Measurements from ENCODE around the gene MYLK.
"Not testable (repeated sequence)": the region's sequence is repeated elsewhere in the genome, so short reads cannot be mapped to it uniquely, and the experiment has no call there.

The MYLK gene

DNA sequence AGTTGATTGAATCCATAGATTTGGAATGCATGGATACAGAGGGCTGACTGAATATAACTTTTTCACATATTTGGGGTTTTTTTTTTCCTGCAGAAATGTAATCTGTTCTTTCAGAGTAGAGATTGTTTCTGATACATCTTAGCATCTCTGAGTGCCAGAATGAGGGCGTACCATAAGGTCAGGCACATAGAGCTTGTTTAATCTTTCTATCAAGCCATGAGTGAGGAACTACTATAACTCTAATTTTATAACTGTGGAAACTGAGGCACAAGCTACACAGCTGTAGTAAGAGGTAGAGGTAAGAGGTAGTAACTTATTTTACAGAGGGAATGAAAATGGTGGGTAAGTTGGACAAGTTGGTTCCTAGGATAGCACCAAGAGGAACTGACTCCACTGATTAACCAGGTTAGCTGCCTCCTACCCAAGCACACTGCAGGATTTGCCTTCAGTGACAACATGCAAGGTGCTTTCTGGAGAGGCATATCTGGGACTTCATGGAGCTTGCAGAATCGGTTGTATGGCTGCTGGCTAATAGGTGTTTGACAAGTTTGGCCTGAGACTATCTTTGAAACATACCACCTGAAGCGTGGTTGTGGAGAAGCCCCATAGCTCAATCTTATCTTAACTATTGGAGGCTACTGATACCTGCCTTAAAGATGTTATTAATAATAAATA lies 275.7 kb downstream of the MYLK start:
- no peak for DNase-seq (ENCODE audit: extremely low read depth in 1 of 2, low read depth in 1 of 2)

DNA sequence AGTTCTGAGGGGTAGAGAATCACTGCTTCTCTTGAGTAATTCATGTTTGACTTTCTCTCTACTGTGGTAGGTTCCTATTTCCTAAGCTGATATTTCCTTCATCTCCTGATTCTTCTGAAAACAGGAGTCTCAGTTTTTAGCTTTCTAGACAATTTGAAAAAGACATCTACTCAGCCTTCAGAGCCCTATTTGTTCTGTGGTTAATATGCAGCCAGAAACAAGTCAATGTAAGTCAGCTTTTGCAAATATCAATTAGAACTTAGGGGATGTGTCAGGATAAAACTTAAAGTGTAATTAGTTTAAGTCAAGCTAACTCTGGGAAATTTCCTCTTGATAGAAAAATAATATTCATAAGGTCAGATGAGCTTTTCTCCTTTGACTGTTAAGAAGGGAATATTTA lies 277.6 kb downstream of the MYLK start:
- no peak for DNase-seq (ENCODE audit: extremely low read depth in 1 of 2, low read depth in 1 of 2)

- DNase-seq (ENCODE audit: extremely low read depth in 1 of 2, low read depth in 1 of 2), result no peak
These were observed 278.3 kb downstream of the MYLK start for GRCh38 chr3:123605789-123606234.

DNA sequence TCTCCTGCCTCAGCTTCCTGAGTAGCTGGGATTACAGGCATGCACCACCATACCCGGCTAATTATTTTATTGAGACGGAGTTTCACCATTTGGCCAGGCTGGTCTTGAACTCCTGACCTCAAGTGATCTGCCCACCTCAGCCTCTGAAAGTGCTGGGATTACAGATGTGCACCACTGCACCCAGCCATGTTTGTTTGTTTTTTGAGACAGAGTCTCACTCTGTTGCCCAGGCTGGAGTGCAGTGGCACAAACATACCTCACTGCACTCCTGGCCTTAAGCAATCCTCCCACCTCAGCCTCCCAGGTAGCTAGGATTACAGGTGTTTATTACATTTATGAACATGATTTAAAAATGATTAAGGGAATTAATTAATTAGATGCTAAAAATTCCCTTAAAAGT lies 281.0 kb downstream of the MYLK start:
- DNase-seq (ENCODE audit: extremely low read depth in 1 of 2, low read depth in 1 of 2), result not testable (repeated sequence)

GRCh38 chr3:123602325-123602724 lies 281.8 kb downstream of the MYLK start:
- DNase-seq (ENCODE audit: extremely low read depth in 1 of 2, low read depth in 1 of 2), result no peak

- DNase-seq (ENCODE audit: extremely low read depth in 1 of 2, low read depth in 1 of 2), result not testable (repeated sequence)
These were observed 283.3 kb downstream of the MYLK start for GRCh38 chr3:123600863-123601262.

DNA sequence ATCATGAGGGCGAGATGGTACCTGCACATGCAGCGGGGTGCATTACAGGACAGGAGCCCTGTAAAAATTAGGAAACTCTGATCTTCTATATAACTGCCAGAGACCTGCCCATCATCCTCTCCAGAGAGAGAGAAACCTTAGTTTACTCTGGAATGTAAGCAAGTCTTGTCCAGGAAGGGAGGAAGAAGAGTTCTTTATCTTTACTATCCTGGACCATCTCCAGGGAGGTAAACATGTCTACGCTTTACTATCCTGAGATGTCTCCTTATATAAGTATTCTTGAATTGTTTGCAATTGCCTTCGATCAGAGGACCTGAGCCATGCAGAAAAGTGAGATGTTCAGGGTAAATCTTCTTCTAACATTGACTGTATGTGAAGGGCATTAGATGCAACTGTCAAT lies 286.6 kb downstream of the MYLK start:
- no peak for DNase-seq (ENCODE audit: extremely low read depth in 1 of 2, low read depth in 1 of 2)

DNA sequence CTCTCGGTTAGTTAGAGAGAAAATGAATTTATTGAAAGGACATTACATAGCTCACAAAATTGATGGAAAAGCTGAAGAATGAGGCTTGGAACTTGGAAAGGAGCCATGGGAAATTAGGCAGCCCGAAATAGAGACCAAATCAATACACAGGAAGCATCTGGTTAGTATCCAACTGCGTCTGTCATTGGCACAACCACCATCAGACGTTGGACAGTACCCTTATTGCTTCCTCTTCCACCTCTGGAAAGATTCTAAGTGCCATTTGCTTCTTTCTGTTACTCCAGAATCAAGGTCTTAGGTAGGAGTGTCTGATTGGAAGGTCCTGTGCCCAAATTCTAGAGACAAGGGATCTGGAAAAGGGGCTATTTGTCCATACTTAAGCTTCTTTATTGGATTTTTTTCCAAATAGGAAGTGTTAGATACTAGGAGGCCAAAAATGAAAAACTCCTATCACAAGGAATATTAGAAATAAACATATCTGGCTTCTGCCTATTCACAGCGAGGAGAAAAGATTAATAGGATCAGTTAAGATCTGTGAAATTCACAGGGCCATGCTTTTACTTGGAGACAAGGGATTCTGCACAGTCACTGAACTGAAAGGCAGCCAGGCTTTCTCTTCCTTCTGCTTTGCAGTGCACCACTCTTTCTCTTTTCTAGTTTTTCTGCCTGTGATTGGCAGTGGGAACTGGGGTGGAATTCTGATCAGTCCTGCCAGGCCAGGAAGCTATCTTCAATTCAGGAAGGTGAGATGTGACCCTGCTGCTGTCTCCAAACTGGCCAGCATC lies 288.5 kb downstream of the MYLK start:
- no peak for DNase-seq (ENCODE audit: extremely low read depth in 1 of 2, low read depth in 1 of 2)

GRCh38 chr3:123593381-123593780 lies 290.8 kb downstream of the MYLK start:
- no peak for DNase-seq (ENCODE audit: extremely low read depth in 1 of 2, low read depth in 1 of 2)

GRCh38 chr3:123590685-123591450 lies 293.3 kb downstream of the MYLK start:
- DNase-seq (ENCODE audit: extremely low read depth in 1 of 2, low read depth in 1 of 2), result no peak

GRCh38 chr3:123587401-123587800 lies 296.7 kb downstream of the MYLK start:
- DNase-seq (ENCODE audit: extremely low read depth in 1 of 2, low read depth in 1 of 2), result no peak

DNA sequence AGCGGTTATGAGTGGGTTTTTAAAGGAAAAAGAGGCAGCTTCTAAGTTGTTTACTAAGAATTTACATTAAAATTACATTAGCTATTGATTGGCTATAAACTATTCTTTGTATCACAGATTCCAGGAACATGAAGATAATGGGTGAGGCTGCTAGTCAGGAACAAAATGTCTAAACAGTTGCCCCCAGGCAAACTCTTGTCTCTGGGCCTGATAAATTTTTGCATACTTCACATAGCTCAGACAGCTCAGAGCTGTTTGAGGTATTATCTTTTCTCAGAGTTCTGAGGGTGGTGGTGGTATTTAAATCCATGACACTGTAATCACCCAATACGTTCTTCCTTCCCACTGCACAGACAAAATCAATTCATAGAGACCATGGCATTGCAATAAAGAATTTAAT lies 297.2 kb downstream of the MYLK start:
- DNase-seq (ENCODE audit: extremely low read depth in 1 of 2, low read depth in 1 of 2), result no peak

- peak in 1 of 2 donors; percentile 34 for DNase-seq (ENCODE audit: extremely low read depth in 1 of 2, low read depth in 1 of 2)
These were observed 298.0 kb downstream of the MYLK start for GRCh38 chr3:123586131-123586530.

GRCh38 chr3:123584988-123585937 lies 298.9 kb downstream of the MYLK start, which contains the start of gene HACD2:
Gene HACD2, minus strand, starts transcription at chr3:123585053. Its CDS starts 26 bp downstream, at chr3:123585027.
- peak; percentile 87 to 93 for DNase-seq (ENCODE audit: extremely low read depth in 1 of 2, low read depth in 1 of 2)

DNA sequence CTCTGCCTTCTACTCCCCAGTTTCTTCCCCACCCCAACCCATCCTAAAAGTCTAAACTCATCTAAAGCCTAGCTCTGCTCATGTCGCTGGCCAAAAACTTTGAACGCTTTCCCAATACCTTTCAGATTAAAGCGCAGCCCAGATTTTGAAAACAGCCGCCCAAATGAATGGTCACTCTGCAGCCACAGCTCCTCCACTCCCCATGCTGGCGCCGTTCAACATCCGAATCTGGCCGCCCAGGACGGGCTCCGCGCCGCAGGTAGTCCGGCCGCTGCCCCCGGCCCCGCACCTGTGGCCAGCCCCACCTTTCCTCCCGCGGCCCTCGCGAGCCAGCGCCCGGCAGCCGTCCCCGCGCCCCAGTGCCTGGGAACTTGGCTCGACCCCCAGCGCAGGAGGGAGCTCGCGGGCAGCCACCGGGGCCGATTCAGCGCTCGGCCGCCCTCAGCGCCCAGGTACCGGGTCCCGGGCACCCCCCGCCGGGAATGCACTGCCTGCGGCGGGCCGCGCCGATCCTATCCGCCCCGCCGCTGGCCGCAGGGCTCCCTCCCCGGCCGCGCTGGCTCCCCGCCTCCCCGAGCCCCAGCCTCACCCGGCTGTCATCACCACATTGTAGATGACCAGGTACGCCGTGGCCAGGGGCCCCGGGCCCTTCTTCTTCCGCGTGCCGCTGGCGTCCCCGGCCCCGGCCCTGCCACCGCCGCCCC lies 299.7 kb downstream of the MYLK start:
- no peak for DNase-seq (ENCODE audit: extremely low read depth in 1 of 2, low read depth in 1 of 2)

- no peak for DNase-seq (ENCODE audit: extremely low read depth in 1 of 2, low read depth in 1 of 2)
These were observed 300.6 kb downstream of the MYLK start for GRCh38 chr3:123583561-123583960.

GRCh38 chr3:123582315-123582714 lies 301.8 kb downstream of the MYLK start:
- DNase-seq (ENCODE audit: extremely low read depth in 1 of 2, low read depth in 1 of 2), result no peak

GRCh38 chr3:123576122-123576521 lies 308.0 kb downstream of the MYLK start:
- DNase-seq (ENCODE audit: extremely low read depth in 1 of 2, low read depth in 1 of 2), result no peak

DNA sequence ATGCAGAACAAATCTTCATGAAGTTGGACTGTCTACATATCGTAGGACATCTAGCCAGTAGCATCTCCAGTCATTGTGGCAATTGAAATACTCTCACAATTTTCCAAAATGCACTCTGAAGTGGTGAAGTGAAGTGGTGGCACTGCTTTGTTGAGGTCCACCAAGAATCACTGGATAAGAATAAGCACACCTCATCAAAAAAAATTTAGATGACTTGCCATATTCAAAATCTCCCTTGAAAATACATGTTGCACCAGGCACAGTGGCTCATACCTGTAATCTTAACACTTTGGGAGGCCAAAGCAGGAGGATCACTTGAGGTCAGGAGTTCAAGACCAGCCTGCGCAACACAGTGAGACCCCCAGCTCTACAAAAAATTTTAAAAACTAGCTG lies 312.2 kb downstream of the MYLK start:
- no peak for DNase-seq (ENCODE audit: extremely low read depth in 1 of 2, low read depth in 1 of 2)
